ENCODE results near the gene FAM107B. TPM values are rescaled to one million over a fixed set of nuclear protein-coding genes. Genes with fewer than 3 reads are reported as not detected.
A peak's percentile ranks its signal among the peaks of the same experiment; 100 is the strongest.

The FAM107B gene
- total RNA-seq, 6 donors from 2014 or later, result 44.0 to 136 (median 77.0) TPM

DNA sequence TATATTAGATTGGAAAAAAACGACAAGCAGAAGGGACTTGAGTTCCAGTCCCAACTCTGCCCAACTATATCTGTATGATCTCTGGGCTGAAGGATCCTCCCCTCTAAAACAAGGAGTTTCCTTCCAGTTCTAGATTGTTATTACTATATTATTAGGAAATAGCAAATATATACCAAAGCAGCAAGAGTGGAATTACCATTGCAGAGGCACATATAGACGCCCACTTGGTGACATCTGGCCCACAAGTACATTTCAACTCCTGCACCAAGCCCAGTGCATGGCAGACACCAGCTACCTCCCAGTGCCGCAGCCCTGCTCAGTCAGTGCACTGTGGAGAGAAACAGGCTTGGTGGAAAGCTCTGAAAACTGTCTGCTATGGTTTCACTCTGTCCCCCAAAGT, 201.9 kb downstream of the FAM107B start:
- peak overlapping the region in 3 of 4 donors; percentile 33 to 83 (median 76) for H3K27ac ChIP-seq
- H3K9me3 ChIP-seq, result no peaks in the 10 kb centered on the region
- DNase-seq (no peak), ATAC-seq (ENCODE audit: low FRiP score in 2 of 2) (no peak)
- H3K36me3 ChIP-seq, result peaks cover 0 to 3% (median 0%) of the 10 kb centered on the region in 4 donors
- WGBS, 2 donors, result 94% methylated on average over 3 of the region's 3 CpGs
- H3K4me3 ChIP-seq, result no peak overlapping the region
- H3K27me3 ChIP-seq, result no peaks in the 10 kb centered on the region
- H3K4me1 ChIP-seq, result peaks cover 12 to 47% (median 30%) of the 10 kb centered on the region in 4 donors
- TF ChIP-seq POLR2A (IDR thresholded peaks at IDR 0.05) (no peak), POLR2AphosphoS5 (IDR thresholded peaks at IDR 0.05) (no peak), EP300 (IDR thresholded peaks at IDR 0.05) (no peak)
- TF ChIP-seq, protein P1, sequence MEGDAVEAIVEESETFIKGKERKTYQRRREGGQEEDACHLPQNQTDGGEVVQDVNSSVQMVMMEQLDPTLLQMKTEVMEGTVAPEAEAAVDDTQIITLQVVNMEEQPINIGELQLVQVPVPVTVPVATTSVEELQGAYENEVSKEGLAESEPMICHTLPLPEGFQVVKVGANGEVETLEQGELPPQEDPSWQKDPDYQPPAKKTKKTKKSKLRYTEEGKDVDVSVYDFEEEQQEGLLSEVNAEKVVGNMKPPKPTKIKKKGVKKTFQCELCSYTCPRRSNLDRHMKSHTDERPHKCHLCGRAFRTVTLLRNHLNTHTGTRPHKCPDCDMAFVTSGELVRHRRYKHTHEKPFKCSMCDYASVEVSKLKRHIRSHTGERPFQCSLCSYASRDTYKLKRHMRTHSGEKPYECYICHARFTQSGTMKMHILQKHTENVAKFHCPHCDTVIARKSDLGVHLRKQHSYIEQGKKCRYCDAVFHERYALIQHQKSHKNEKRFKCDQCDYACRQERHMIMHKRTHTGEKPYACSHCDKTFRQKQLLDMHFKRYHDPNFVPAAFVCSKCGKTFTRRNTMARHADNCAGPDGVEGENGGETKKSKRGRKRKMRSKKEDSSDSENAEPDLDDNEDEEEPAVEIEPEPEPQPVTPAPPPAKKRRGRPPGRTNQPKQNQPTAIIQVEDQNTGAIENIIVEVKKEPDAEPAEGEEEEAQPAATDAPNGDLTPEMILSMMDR (IDR thresholded peaks at IDR 0.05), result no peak

DNA sequence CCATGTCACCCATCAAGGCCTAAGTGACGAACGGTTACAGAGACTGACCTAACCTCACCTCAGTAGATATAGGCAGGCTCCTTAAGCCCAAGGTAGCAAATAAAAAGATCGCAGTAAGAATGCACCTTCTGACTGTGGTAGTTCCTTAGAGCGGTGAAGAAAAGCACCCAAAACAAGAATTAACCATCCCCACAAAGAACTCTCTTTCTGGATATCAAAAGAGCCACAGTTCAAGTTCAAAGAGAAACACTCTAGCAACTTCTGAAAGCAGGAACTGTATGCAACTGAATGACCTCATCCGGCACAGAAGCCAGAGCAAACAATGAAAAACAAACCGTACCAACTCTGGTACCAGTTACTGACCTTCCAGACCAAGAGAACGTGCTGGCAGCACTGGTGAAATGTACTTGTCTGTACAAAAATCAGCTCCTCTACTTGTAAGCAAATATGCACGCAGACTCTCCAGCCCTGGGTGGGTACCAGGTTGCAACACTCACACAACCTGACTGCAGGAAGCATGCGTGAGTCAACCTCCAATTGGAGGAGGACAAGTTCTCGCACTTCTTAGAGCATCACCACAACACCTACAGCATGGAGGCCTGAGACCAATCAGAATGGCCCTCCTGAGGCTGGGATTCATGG, 202.7 kb downstream of the FAM107B start:
- peak overlapping the region; percentile 62 to 83 (median 78) for H3K27ac ChIP-seq
- H3K9me3 ChIP-seq, result no peaks in the 10 kb centered on the region
- TF ChIP-seq POLR2A (IDR thresholded peaks at IDR 0.05) (peak in 1 of 4 donors; percentile 47), POLR2AphosphoS5 (IDR thresholded peaks at IDR 0.05) (peak; percentile 65 to 69), EP300 (IDR thresholded peaks at IDR 0.05) (peak in 2 of 4 donors; percentile 57 to 63)
- TF ChIP-seq, protein P1 (IDR thresholded peaks at IDR 0.05), result no peak
- peaks cover 7 to 43% (median 23%) of the 10 kb centered on the region in 4 donors for H3K4me1 ChIP-seq
- ATAC-seq (ENCODE audit: low FRiP score in 2 of 2) (peak; percentile 73 to 91), DNase-seq (peak in 1 of 2 donors; percentile 93)
- peak overlapping the region in 2 of 4 donors; percentile 15 to 16 for H3K4me3 ChIP-seq
- peaks cover 0 to 5% (median 0%) of the 10 kb centered on the region in 4 donors for H3K36me3 ChIP-seq
- 43 to 58% methylated on average over 9 to 10 of the region's 10 CpGs for WGBS, 2 donors
- H3K27me3 ChIP-seq, result no peaks in the 10 kb centered on the region

GRCh38 chr10:14570800-14571199, 203.9 kb downstream of the FAM107B start:
- TF ChIP-seq EP300 (IDR thresholded peaks at IDR 0.05), result no peak
- no peak for TF ChIP-seq POLR2A (IDR thresholded peaks at IDR 0.05)
- TF ChIP-seq, protein P1 (IDR thresholded peaks at IDR 0.05), result no peak
- TF ChIP-seq POLR2AphosphoS5 (IDR thresholded peaks at IDR 0.05), result no peak
- H3K4me1 ChIP-seq, result peaks cover 7 to 44% (median 20%) of the 10 kb centered on the region in 4 donors
- H3K27me3 ChIP-seq, result no peaks in the 10 kb centered on the region
- WGBS, 2 donors, result 29 to 40% methylated on average over 1 of the region's 1 CpG
- no peaks in the 10 kb centered on the region for H3K9me3 ChIP-seq
- DNase-seq, result no peak
- peaks cover 0 to 5% (median 0%) of the 10 kb centered on the region in 4 donors for H3K36me3 ChIP-seq
- ATAC-seq (ENCODE audit: low FRiP score in 2 of 2), result no peak
- H3K27ac ChIP-seq, result peak overlapping the region; percentile 62 to 83 (median 78)
- H3K4me3 ChIP-seq, result peak overlapping the region in 1 of 4 donors; percentile 16

- no peaks in the 10 kb centered on the region for H3K9me3 ChIP-seq
- TF ChIP-seq POLR2A (IDR thresholded peaks at IDR 0.05) (peak in 1 of 4 donors; percentile 8), POLR2AphosphoS5 (IDR thresholded peaks at IDR 0.05) (no peak)
- peaks cover 0 to 5% (median 0%) of the 10 kb centered on the region in 4 donors for H3K36me3 ChIP-seq
- H3K27me3 ChIP-seq, result no peaks in the 10 kb centered on the region
- H3K27ac ChIP-seq, result peak overlapping the region; percentile 62 to 83 (median 78)
- peak overlapping the region in 1 of 4 donors; percentile 1 for H3K4me3 ChIP-seq
- H3K4me1 ChIP-seq, result peaks cover 10 to 56% (median 21%) of the 10 kb centered on the region in 4 donors
- 64 to 83% methylated on average over 9 of the region's 9 CpGs for WGBS, 2 donors
- peak in 1 of 2 donors; percentile 77 for DNase-seq
- ATAC-seq (ENCODE audit: low FRiP score in 2 of 2), result no peak
These were observed 205.2 kb downstream of the FAM107B start for GRCh38 chr10:14569274-14570060.

GRCh38 chr10:14567421-14567820, 207.3 kb downstream of the FAM107B start:
- Histone ChIP-seq H3K27ac (no peak overlapping the region), H3K9me3 (no peaks in the 10 kb centered on the region), H3K27me3 (no peaks in the 10 kb centered on the region), H3K4me3 (no peak overlapping the region), H3K36me3 (peaks cover 0 to 5% (median 0%) of the 10 kb centered on the region in 4 donors), H3K4me1 (peaks cover 27 to 48% (median 28%) of the 10 kb centered on the region in 4 donors)
- WGBS, 2 donors, result 95 to 96% methylated on average over 4 of the region's 4 CpGs
- no peak for DNase-seq
- TF ChIP-seq POLR2A (IDR thresholded peaks at IDR 0.05) (no peak), EP300 (IDR thresholded peaks at IDR 0.05) (no peak), POLR2AphosphoS5 (IDR thresholded peaks at IDR 0.05) (no peak)
- TF ChIP-seq, protein P1 (IDR thresholded peaks at IDR 0.05), result no peak
- ATAC-seq (ENCODE audit: low FRiP score in 2 of 2), result peak in 1 of 2 donors; percentile 60
